PC-3 (cell line): ENCODE data around the gene ARL10.

Experiments used
- CTCF ChIP-seq: fragments of 300-600 bp; sonication (generic); conservative IDR thresholded peaks from 2 replicates; pipeline ENCODE4 v1.5.1; 2017; ENCODE audit warnings: antibody characterized with exemption, low read depth, mild to moderate bottlenecking, low read length
- EZH2phosphoT487 ChIP-seq: fragments of 300-600 bp; sonication (generic); IDR thresholded peaks from 2 replicates; pipeline ENCODE4 v1.6.1; 2018; ENCODE audit warnings: mild to moderate bottlenecking, antibody characterized with exemption, low read length, borderline replicate concordance

- TF ChIP-seq CTCF (no peak), EZH2phosphoT487 (no peak)
Measured at GRCh38 chr5:176391999-176392398, 26.7 kb downstream of the ARL10 start.
